HG03175 (cell line): Measurements from ENCODE around the gene AGRN.
"Not testable (repeated sequence)": the region's sequence is repeated elsewhere in the genome, so short reads cannot be mapped to it uniquely, and the experiment has no call there.

Experiments
- ATAC-seq: cut with Tn5 transposase; IDR thresholded peaks from one replicate; pipeline ENCODE4 v1.9.1; 2021; ENCODE audit warnings: mild to moderate bottlenecking, moderate library complexity; ENCODE audit not compliant: unreplicated experiment

The AGRN gene

GRCh38 chr1:981491-981954 is 38.4 kb upstream of the AGRN start:
- ATAC-seq = no peak

DNA sequence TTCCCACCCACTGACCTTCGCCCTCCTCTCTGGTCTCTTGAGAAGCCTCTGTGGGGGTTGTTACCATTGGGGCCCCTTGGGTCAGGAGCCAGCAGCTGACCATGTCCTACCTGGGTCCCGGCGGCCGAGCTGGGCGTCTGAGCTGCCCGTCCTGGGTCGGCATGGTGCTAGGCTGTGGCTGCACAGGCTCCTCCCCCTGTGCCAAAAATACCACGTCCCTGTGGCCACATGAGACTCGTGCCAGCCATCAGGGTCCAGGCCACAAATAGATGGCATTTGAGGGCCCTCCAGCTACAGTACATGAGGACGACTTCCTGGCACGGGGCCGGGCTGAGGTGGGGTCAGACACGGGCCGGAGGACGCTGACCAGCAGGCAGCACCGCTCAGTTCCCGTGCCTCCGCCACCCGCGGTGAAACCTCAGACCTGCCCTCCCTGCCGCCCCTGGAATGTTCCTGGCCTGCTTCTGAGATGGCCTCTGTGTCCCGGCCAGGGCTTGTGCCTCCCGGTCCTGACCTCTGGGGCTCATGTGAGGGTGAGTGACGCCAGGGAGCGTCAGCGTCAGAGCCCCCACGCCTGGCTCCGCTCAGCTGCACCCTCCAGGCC is 37.9 kb upstream of the AGRN start, which contains the start of gene PERM1:
Gene PERM1 (minus strand): TSS at position 139 of the 604 bp plus-strand sequence. CDS start 1,064 bp downstream, outside the sequence.
- no peak for ATAC-seq

DNA sequence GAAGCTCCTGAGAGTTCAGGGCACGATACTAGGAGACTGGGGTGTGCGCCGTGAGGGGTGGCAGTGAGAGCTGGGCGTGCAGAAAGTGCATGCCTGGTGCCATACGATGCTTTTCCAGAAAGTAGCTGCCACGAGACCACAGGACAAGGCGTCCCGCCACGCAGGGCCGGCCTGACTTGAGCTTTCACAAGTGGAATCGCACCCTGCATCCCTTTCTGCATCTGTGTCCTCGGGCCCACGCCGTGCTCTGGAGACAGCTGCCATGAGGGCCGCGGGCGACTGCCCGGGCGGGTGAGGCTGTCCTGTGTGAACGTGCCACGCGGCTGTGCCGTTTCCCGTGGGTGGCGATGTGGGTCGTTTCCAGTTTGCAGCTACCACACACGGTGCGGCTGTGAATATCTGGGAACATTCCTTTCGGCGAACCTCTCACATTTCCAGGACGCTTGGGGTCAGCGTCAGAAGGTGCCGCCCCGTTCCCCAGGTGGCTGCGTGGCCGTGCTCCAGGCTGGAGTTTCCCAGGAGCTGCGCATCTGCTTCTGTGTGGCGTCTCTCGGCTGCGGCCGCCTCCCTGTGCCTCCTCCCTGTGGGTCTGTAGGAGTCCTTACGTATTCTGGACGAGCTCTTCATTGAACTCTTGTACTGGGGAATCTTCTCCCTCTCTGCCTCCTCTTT is 37.0 kb upstream of the AGRN start:
- ATAC-seq = no peak

- no peak for ATAC-seq
Observed at GRCh38 chr1:983798-984475, 36.0 kb upstream of the AGRN start.

GRCh38 chr1:984476-984814 is 35.5 kb upstream of the AGRN start:
- no peak for ATAC-seq

- ATAC-seq = no peak
Observed at GRCh38 chr1:985126-985525, 34.8 kb upstream of the AGRN start.

GRCh38 chr1:988061-988460 is 31.9 kb upstream of the AGRN start:
- ATAC-seq = not testable (repeated sequence)

DNA sequence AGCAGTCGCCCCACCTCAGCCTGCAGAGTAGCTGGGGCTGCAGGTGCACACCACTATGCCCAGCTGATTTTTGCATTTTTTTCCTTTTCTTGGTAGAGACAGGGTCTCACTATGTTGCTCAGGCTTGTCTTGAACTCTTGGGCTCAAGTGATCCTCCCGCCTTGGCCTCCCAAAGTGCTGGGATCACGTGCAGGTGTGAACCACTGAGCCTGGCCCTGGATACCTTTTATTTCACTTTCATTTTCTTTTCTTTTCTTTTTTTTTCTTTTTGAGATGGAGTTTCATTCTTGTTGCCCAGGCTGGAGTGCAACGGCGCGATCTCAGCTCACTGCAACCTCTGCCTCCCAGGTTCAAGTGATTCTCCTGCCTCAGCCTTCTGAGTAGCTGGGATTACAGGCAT is 28.6 kb upstream of the AGRN start:
- ATAC-seq = not testable (repeated sequence)

DNA sequence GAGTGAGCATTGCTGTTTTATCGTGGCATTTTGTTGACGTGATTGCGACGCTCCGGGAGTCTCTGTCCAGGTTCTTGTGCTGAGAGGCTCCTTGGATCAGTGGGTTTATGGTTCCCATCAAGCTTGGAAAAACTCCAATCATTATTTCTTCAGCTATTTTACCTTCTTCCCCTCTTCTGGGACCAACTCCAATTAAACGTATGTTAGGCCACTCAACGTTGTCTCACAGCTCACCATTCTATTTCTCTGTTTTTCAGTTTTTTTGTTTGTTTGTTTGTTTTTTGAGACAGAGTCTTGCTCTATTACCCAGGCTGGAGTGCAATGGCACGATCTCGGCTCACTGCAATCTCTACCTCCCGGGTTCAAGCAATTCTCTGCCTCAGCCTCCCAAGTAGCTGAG is 28.0 kb upstream of the AGRN start:
- no peak for ATAC-seq

DNA sequence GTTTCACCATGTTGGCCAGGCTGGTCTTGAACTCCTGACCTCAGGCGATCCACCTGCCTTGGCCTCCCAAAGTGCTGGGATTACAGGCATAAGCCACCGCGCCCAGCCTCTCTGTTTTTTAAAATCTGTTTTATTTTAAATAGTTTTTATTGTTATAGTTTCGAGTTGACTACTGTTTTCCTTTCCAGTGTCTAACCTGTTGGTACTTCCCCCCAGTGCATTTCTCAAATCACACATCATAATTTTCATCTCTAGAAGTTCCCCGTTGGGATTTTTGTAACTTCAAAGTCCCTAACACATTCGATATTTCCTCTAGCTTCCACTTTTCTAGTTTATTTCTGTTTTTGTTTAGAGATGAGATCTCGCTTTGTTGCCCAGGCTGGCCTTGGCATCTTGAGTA is 27.6 kb upstream of the AGRN start:
- no peak for ATAC-seq

GRCh38 chr1:993379-993995 is 26.4 kb upstream of the AGRN start:
- no peak for ATAC-seq

DNA sequence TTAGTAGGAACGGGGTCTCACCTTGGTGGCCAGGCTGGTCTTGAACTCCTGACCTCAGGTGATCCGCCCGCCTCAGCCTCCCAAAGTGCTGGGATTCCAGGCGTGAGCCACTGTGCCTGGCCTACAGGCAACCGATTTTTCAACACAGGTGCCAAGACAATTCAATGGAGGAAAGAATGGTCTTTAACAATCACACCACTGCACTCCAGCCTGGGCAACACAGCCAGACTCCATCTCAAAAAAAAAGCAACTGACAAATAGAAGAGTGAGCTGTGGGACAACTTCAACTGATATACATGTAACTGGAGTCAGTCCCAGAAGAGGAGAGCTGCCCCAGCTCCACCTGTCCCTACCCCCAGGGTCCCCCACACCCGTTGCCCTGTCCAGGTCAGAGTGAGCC is 25.4 kb upstream of the AGRN start:
- ATAC-seq = not testable (repeated sequence)

GRCh38 chr1:995665-996633 is 24.0 kb upstream of the AGRN start:
- no peak for ATAC-seq

DNA sequence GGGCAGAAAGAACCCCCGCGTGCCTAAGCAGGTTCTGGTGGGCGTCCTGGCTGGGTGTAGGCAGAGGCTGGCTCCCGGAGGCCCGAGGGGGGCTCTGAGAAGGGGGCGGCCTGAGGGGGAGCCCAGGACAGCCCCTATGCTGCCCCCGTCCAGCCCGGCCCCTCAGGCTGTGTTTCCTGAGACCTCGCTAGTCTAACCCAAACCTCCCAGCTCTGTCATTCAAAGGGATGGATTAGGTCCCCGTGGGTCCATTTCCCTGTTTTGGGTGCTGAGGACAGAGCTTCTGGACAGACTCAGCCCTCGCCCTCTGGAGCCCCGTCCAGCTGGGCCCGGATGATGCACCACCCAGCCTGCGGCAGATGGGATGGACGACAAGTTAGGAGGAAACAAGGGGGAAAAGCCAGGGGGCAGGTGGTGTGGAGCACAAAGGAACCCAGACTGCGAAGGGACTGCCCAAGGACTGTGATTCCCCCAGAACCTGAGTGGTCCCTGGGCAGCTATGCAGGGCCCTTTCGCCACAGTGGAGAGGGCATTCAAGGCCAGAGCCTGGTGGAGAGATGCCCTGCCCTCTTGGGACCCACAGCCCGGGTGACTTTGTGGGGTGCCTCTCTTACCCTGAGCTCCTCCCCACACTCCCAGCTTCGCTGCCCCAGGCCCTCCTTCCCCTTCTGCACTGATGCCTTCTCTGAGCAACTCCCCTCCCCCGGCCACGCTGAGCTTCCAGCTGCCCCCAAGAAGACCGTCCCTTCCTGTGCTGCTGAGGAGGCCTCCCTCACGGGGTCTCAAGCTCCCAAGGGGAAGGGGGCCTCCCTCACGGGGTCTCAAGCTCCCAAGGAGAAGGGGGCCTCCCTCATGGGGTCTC is 22.8 kb upstream of the AGRN start:
- ATAC-seq = no peak

GRCh38 chr1:997713-997992 is 22.3 kb upstream of the AGRN start:
- ATAC-seq = no peak

- no peak for ATAC-seq
Observed at GRCh38 chr1:997993-998744, 21.8 kb upstream of the AGRN start.

DNA sequence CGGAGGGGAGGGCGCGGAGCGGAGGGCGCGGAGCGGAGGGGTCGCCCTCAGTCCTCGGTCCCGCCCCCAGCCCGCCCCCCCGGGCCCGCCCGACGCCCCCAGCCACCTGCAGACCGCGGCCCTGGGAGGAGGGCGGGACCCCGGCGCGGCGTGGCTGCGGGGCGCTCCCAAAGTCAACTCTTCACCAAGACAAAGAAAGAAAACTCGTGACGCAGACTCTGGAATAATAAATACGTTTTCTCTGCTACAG is 21.2 kb upstream of the AGRN start:
- ATAC-seq = no peak

DNA sequence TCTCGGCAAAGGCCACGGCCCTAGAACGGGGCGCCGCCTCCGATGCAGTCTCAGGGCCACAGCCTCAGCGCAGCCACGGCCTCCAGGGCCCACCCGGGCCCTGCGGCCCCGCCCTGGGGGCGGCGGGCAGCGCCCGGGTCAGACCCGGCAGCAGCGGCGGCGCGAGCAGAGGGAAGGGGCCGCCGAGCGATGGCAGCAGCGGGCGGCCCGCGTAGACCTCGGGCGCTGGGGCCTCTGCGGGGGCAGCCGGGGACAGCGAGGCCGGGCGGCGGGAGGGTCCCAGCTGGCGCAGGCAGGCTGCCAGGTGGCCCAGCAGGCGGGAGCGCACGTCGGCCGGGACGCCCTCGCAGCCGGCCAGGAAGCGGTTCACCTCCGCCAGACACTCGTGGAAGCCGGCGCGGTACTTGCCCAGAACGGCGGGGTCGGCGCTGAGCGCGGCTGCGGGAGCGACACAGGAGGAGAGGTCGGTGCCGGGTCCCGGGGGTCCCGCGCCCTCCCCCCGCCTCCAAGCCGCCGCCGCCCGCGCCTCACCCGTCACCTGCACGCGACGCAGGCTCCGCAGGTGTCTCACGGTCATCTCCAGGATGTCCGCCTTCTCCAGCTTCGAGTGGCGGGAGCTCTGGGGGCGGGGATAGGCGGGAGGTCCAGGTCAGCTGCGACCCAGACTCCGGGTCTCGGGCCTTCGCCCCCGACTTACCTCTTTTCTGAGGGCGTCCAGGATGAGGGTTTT is 20.8 kb upstream of the AGRN start:
- no peak for ATAC-seq
